ENCODE measurements around the gene SEMG1. TPM values are rescaled to one million over a fixed set of nuclear protein-coding genes. Genes with fewer than 3 reads are reported as not detected.

Gene SEMG1
- total RNA-seq, 4 donors from 2014 or later, result 0.27 TPM; not detected in 3

DNA sequence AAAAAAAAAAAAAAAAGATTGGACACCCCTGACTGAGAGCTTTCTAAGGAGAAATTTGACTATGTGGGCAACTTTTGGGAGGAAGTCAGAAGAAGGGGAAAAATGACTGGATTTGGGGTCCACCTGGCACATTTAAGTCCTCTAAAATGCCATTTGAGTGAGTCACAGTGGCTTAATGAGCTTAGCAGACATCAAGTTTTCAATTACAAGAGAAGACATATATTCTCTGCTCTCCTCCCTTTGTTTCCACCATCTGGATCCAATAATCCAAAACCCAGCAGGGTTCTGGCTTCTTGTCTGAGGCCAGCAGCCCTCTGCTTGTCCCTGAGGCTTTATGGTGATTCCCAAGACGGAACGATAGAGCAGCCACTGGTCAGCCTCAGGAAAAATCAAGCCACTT lies 25.2 kb upstream of the SEMG1 start:
- H3K27ac ChIP-seq, result no peak overlapping the region
- intact Hi-C loops (cut with DNase I; ENCODE audit: low total_unique reads) (no loop called here), in situ Hi-C loops (cut with MboI; ENCODE audit: low pct_ligation_motif_present in 1 of 4, low pct_unique_long_range_greater_than_20kb in 1 of 4, low sequenced_read_pairs in 3 of 4) (no loop called here)
- no peak for TF ChIP-seq POLR2A (IDR thresholded peaks at IDR 0.05)
- TF ChIP-seq POLR2AphosphoS5 (IDR thresholded peaks at IDR 0.05), result no peak
- TF ChIP-seq EP300 (IDR thresholded peaks at IDR 0.05; ENCODE audit: low read depth), result no peak
- TF ChIP-seq, protein P1, sequence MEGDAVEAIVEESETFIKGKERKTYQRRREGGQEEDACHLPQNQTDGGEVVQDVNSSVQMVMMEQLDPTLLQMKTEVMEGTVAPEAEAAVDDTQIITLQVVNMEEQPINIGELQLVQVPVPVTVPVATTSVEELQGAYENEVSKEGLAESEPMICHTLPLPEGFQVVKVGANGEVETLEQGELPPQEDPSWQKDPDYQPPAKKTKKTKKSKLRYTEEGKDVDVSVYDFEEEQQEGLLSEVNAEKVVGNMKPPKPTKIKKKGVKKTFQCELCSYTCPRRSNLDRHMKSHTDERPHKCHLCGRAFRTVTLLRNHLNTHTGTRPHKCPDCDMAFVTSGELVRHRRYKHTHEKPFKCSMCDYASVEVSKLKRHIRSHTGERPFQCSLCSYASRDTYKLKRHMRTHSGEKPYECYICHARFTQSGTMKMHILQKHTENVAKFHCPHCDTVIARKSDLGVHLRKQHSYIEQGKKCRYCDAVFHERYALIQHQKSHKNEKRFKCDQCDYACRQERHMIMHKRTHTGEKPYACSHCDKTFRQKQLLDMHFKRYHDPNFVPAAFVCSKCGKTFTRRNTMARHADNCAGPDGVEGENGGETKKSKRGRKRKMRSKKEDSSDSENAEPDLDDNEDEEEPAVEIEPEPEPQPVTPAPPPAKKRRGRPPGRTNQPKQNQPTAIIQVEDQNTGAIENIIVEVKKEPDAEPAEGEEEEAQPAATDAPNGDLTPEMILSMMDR (IDR thresholded peaks at IDR 0.05), result no peak
- H3K4me1 ChIP-seq, result no peaks in the 10 kb centered on the region
- no peak for DNase-seq
- H3K27me3 ChIP-seq, result no peaks in the 10 kb centered on the region
- 79% methylated on average over 2 of the region's 2 CpGs; no CpG with 5 or more reads in 1 of the 2 donors for WGBS, 2 donors (ENCODE audit: low coverage in 1 of 2)
- H3K36me3 ChIP-seq, result no peaks in the 10 kb centered on the region
- H3K9me3 ChIP-seq, result no peaks in the 10 kb centered on the region
- no peak overlapping the region for H3K4me3 ChIP-seq

DNA sequence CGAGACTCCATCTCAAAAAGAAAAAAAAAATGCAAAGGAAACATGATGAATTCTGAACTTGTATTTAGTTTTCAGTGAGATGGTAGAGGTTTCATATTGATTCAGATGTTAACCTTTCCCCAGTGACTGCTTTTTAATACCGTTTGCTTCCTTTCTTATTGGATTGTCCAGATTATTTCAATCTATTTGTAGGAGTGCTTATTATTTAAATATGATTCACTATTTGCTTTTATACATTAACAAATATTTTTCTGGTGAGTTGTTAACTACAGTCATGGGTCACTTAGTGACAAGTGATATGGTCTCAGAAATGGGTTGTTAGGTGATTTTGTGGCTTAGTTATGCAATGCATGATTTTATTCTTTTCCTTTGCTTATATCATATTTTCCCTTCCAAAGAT lies 23.7 kb upstream of the SEMG1 start:
- TF ChIP-seq, protein P1 (IDR thresholded peaks at IDR 0.05), result no peak
- no peak for TF ChIP-seq EP300 (IDR thresholded peaks at IDR 0.05; ENCODE audit: low read depth)
- TF ChIP-seq POLR2AphosphoS5 (IDR thresholded peaks at IDR 0.05), result no peak
- no peak for TF ChIP-seq POLR2A (IDR thresholded peaks at IDR 0.05)
- WGBS, 2 donors (ENCODE audit: low coverage in 1 of 2), result 76 to 88% methylated on average over 2 of the region's 2 CpGs
- in situ Hi-C loops (cut with MboI; ENCODE audit: low pct_ligation_motif_present in 1 of 4, low pct_unique_long_range_greater_than_20kb in 1 of 4, low sequenced_read_pairs in 3 of 4), result no loop called here
- no peaks in the 10 kb centered on the region for H3K9me3 ChIP-seq
- DNase-seq, result no peak
- intact Hi-C loops (cut with DNase I; ENCODE audit: low total_unique reads), result no loop called here
- H3K4me3 ChIP-seq, result no peak overlapping the region
- no peaks in the 10 kb centered on the region for H3K4me1 ChIP-seq
- H3K27ac ChIP-seq, result no peak overlapping the region
- H3K36me3 ChIP-seq, result no peaks in the 10 kb centered on the region
- no peaks in the 10 kb centered on the region for H3K27me3 ChIP-seq

DNA sequence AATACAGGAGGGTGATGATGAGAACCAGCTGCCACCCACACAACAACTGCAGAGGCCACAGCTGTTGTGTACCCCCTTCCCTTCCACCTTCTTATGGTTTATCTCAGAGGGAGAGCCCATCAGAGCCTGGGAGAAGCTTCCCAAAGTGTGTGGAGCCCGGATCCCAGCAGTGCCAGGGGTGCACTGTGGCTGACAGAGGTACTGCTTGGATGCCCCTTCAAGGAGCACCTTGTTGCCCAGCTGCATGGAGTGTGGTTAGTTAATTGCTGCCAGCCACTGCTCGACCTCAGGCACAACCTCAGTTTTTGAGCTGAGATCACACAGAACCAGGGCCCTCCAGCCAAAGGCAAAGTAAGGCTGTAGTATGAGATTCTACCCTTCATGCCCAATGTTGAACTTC lies 19.1 kb upstream of the SEMG1 start:
- H3K27me3 ChIP-seq, result no peaks in the 10 kb centered on the region
- H3K4me3 ChIP-seq, result no peak overlapping the region
- H3K27ac ChIP-seq, result no peak overlapping the region
- no peak for TF ChIP-seq POLR2A (IDR thresholded peaks at IDR 0.05)
- TF ChIP-seq EP300 (IDR thresholded peaks at IDR 0.05; ENCODE audit: low read depth), result no peak
- no peak for TF ChIP-seq POLR2AphosphoS5 (IDR thresholded peaks at IDR 0.05)
- TF ChIP-seq, protein P1 (IDR thresholded peaks at IDR 0.05), result no peak
- no peaks in the 10 kb centered on the region for H3K36me3 ChIP-seq
- H3K9me3 ChIP-seq, result no peaks in the 10 kb centered on the region
- no peaks in the 10 kb centered on the region for H3K4me1 ChIP-seq
- 76% methylated on average over 2 of the region's 2 CpGs; no CpG with 5 or more reads in 1 of the 2 donors for WGBS, 2 donors (ENCODE audit: low coverage in 1 of 2)
- in situ Hi-C loops (cut with MboI; ENCODE audit: low pct_ligation_motif_present in 1 of 4, low pct_unique_long_range_greater_than_20kb in 1 of 4, low sequenced_read_pairs in 3 of 4) (no loop called here), intact Hi-C loops (cut with DNase I; ENCODE audit: low total_unique reads) (no loop called here)
- DNase-seq, result no peak

DNA sequence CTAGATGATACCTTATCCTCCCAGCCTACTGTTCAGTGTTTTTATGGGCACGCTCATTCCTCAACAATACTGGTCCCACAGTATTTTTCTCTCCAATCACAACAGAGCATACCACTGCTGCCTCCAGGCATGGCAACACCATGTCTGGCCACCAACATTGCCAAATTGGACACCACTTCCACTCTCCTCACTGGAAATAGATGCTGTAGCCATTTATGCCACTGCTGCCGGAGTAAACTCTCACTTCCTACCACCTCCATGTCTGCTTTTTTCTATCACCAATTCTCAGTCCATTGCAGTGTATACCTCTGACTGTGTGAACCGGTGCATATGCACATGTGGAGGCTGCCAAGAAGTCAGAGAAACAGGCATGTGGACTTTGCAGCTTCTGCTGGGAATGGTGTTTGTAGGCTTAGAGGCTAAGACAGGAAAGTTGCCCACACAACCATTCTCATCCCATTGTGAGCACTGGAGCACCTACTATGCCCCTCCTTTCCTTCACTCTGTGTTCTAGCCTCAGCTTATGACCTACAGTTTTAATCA lies 17.7 kb upstream of the SEMG1 start:
- H3K4me1 ChIP-seq, result no peaks in the 10 kb centered on the region
- no peak overlapping the region for H3K27ac ChIP-seq
- H3K9me3 ChIP-seq, result no peaks in the 10 kb centered on the region
- intact Hi-C loops (cut with DNase I; ENCODE audit: low total_unique reads) (no loop called here), in situ Hi-C loops (cut with MboI; ENCODE audit: low pct_ligation_motif_present in 1 of 4, low pct_unique_long_range_greater_than_20kb in 1 of 4, low sequenced_read_pairs in 3 of 4) (no loop called here)
- TF ChIP-seq EP300 (IDR thresholded peaks at IDR 0.05; ENCODE audit: low read depth), result no peak
- no peak for TF ChIP-seq POLR2A (IDR thresholded peaks at IDR 0.05)
- TF ChIP-seq POLR2AphosphoS5 (IDR thresholded peaks at IDR 0.05), result no peak
- TF ChIP-seq, protein P1 (IDR thresholded peaks at IDR 0.05), result no peak
- no peak overlapping the region for H3K4me3 ChIP-seq
- no peaks in the 10 kb centered on the region for H3K27me3 ChIP-seq
- no peak for DNase-seq
- no peaks in the 10 kb centered on the region for H3K36me3 ChIP-seq
- WGBS, 2 donors (ENCODE audit: low coverage in 1 of 2), result 88 to 100% methylated on average over 1 to 3 of the region's 3 CpGs
